ENCODE data around the gene NUP62. TPM values are rescaled to one million over a fixed set of nuclear protein-coding genes. Genes with fewer than 3 reads are reported as not detected.

NUP62 gene
- total and polyA plus RNA-seq, 2 of the 4 experiments (the other 2 are of a cell fraction), result 21.3 to 29.7 TPM

- Histone ChIP-seq H3K27me3 (ENCODE audit: control insufficient read depth, insufficient read depth, low read length) (no peaks in the 10 kb centered on the region), H3K14ac (replicated peaks; ENCODE audit: low read depth, low read length) (no peak overlapping the region), H3K4me1 (ENCODE audit: control insufficient read depth, insufficient read depth, low read length) (no peaks in the 10 kb centered on the region), H3K4ac (ENCODE audit: low read depth, low read length) (no peak overlapping the region), H2BK20ac (ENCODE audit: low read depth, low read length) (no peak overlapping the region), H4K91ac (ENCODE audit: insufficient read depth, low read depth, low read length) (no peak overlapping the region), H2AK5ac (ENCODE audit: low read depth, low read length) (no peak overlapping the region), H4K5ac (ENCODE audit: low read depth, low read length) (no peak overlapping the region), H3K9me1 (ENCODE audit: insufficient read depth, low read length) (peaks cover 3% of the 10 kb centered on the region; the same call in 1 of the 2 replicates), H3K36me3 (ENCODE audit: control insufficient read depth, insufficient read depth, low read length) (peaks cover 20% of the 10 kb centered on the region), H3K23ac (ENCODE audit: low read depth, low read length) (no peak overlapping the region), H4K8ac (ENCODE audit: low read depth in 2 of 2, low read length in 2 of 2) (no peak overlapping the region), H2AFZ (replicated peaks; ENCODE audit: low read length, poor library complexity) (no peak overlapping the region), H3K18ac (ENCODE audit: low read depth, low read length) (no peak overlapping the region), H3K4me3 (ENCODE audit: insufficient read depth, low read depth, low read length) (no peak overlapping the region), H2BK15ac (ENCODE audit: low read depth, low read length) (no peak overlapping the region), H3K9me3 (ENCODE audit: control insufficient read depth, insufficient read depth, low read length) (no peaks in the 10 kb centered on the region), H4K20me1 (ENCODE audit: insufficient read depth, low read length) (peaks cover under 1% of the 10 kb centered on the region; the same call in 1 of the 2 replicates), H3K4me2 (ENCODE audit: low read depth, low read length) (no peak overlapping the region), H2BK120ac (ENCODE audit: low read depth, low read length) (no peak overlapping the region), H3K56ac (ENCODE audit: extremely low read depth, insufficient read depth, low read length) (no peak overlapping the region), H2BK5ac (ENCODE audit: low read depth, low read length, poor library complexity, severe bottlenecking) (no peak overlapping the region), H3K9ac (ENCODE audit: low read depth, low read length) (no peak overlapping the region), H3K79me1 (ENCODE audit: low read depth in 1 of 2, low read length in 2 of 2) (no peaks in the 10 kb centered on the region; a peak in 1 of 4 replicates), H2AK9ac (replicated peaks; ENCODE audit: low read depth, low read length, poor library complexity) (no peak overlapping the region), H3K27ac (ENCODE audit: insufficient read depth, low read length) (no peak overlapping the region)
- 87% methylated on average over 3 of the region's 18 CpGs; no CpG with 5 or more reads in 1 of the 2 experiments for WGBS, 2 experiments (ENCODE audit: extremely low coverage in 2 of 2, insufficient read length in 1 of 2)
- no TSS peak for BruUV-seq (replicated peaks)
- DNase-seq, result no peak
- ChIA-PET POLR2A (ENCODE audit: unreplicated experiment) (no interaction called here), CTCF (interaction anchor here (1.1 kb wide), 1 partner anchor 40 kb away, joined by 3 read pairs; no protein-coding TSS in a partner anchor)
- dilution Hi-C loops (cut with HindIII; ENCODE audit: low sequenced_read_pairs, unreplicated experiment) (no loop called here), in situ Hi-C loops (cut with MboI; ENCODE audit: low sequenced_read_pairs) (no loop called here), intact Hi-C loops (cut with micrococcal nuclease) (no loop called here)
- TF ChIP-seq MAFK (IDR thresholded peaks at IDR 0.05; ENCODE audit: low read depth, low read length), result no peak
- TF ChIP-seq CHD1 (IDR thresholded peaks at IDR 0.05; ENCODE audit: low read depth, low read length), result no peak
- TF ChIP-seq SMC3 (IDR thresholded peaks at IDR 0.05; ENCODE audit: low read depth, low read length), result no peak
- TF ChIP-seq CEBPB (IDR thresholded peaks at IDR 0.05; ENCODE audit: low read depth, low read length), result no peak
- TF ChIP-seq MAZ (IDR thresholded peaks at IDR 0.05; ENCODE audit: borderline replicate concordance, low read depth, low read length), result no peak
- no peak for TF ChIP-seq USF2 (IDR thresholded peaks at IDR 0.05; ENCODE audit: low read depth, low read length)
- no peak for TF ChIP-seq ELK1 (IDR thresholded peaks at IDR 0.05; ENCODE audit: borderline replicate concordance, low read depth, low read length)
- TF ChIP-seq CTCF (conservative IDR thresholded peaks at IDR 0.05; ENCODE audit: low read depth, low read length), result no peak
- TF ChIP-seq RFX5 (IDR thresholded peaks at IDR 0.05; ENCODE audit: low read depth, low read length), result no peak
- TF ChIP-seq FOS (IDR thresholded peaks at IDR 0.05; ENCODE audit: low read depth, low read length), result no peak
- no peak for TF ChIP-seq RAD21 (IDR thresholded peaks at IDR 0.05; ENCODE audit: low read length)
- TF ChIP-seq MXI1 (IDR thresholded peaks at IDR 0.05; ENCODE audit: borderline replicate concordance, low read depth, low read length), result no peak
- ATAC-seq (ENCODE audit: low read depth), result no peak
Observed at GRCh38 chr19:49977881-49978280, 48.6 kb upstream of the NUP62 start.
